HG03469 (cell line): ENCODE results near the gene ARPC5.
"Not testable (repeated sequence)": the region's sequence is repeated elsewhere in the genome, so short reads cannot be mapped to it uniquely, and the experiment has no call there.

ENCODE experiments used
- ATAC-seq: cut with Tn5 transposase; IDR thresholded peaks from one replicate; pipeline ENCODE4 v1.9.1; 2021; ENCODE audit warnings: mild to moderate bottlenecking, moderate library complexity, moderate number of reproducible peaks; ENCODE audit not compliant: unreplicated experiment

Gene ARPC5

DNA sequence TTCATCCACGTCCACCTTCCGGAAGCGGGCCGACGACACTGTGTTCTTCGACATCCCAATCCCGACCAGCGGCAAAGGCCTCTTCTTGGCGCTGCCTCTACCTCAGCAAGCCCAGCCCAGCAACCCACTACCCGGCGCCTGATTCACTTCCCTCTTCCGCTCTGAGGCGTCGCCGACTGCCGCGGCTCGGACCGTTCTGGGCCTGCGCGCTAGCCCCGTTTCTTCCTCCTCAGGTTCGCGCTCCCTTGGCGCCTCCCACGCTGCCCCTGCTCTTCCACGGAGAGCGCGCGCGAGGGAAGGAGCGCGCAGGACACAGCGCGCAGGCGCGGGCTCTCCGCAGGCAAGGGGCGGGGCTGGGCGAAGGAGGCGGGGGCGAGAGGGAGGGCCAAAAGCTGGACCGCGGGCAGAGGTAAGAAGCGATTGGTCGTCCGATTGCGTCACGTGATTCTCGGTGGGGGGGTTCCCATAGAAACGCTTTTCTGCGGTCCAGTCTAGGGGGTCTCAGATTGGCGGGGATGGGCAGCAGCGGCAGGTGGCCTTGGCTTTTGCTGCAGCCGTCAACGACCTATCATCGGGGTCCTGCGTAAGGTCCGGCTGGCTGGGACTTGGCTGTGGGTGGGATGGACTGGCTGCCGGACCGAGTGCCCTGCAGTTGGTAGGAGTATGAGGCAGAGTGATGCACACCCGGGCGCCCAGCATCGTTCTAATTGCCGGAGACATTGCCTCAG is at the start of gene ARPC5:
ARPC5 (minus strand) TSS at position 178 of the 728 bp plus-strand sequence; CDS start at position 54, 124 bp downstream.
- ATAC-seq = peak; percentile 59

DNA sequence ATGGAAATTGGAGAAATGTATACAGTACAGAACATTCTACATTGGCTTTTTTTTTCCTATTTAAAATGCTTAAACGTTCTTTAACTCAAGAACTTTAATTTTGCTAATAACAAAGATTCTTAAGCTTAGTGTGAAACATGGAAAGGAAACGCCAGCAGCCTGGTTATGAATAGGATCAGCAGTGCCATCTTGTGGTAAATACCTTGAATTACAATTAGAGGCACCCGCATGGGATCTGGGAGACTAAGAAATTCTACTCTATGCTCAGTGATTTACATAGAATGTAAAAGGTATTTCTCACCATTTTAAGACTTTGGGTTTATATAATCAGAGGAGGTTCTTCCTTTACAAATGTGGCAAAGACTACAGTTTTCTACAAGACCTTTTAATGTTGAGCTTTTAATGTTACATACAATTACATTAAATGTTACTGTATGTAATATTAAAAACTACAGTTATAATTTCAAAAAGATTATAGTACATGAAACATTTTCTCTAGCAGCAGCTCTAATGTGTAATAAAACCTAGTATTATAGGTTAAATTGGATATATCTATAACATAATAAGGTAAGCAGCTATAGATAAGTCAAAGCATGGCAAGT is 49.6 kb upstream of the ARPC5 start:
- ATAC-seq = no peak

DNA sequence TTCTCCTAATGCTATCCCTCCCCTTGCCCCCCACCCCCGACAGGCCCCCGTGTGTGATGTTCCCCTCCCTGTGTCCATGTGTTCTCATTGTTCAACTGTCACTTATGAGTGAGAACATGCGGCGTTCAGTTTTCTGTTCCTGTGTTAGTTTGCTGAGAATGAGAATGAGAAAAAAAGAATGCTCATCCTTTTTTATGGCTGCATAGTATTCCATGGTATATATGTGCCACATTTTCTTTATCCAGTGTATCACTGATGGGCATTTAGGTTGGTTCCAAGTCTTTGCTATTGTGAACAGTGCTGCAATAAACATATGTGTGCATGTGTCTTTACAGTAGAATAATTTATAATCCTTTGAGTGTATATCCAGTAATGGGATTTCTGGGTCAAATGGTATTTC is 43.8 kb upstream of the ARPC5 start:
- not testable (repeated sequence) for ATAC-seq

DNA sequence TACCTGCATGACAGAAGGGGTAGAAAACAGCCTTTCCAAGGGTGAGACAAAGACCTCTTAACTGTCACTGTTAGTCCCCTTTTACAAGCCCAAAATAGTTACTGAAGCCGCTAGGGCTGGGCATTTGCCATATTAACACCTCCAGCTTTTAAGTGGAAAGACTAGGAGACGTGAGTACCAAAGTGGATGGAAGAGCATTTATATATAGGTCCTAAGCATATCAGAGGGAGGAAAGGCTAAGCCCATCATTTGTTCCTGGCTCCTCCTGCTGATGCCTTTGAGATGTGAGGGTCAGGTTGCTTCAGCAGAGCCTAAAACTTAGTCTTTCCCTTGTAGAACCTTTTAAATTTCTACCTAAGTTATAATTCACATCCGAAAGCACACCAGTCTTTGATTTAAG is 43.2 kb upstream of the ARPC5 start:
- no peak for ATAC-seq

DNA sequence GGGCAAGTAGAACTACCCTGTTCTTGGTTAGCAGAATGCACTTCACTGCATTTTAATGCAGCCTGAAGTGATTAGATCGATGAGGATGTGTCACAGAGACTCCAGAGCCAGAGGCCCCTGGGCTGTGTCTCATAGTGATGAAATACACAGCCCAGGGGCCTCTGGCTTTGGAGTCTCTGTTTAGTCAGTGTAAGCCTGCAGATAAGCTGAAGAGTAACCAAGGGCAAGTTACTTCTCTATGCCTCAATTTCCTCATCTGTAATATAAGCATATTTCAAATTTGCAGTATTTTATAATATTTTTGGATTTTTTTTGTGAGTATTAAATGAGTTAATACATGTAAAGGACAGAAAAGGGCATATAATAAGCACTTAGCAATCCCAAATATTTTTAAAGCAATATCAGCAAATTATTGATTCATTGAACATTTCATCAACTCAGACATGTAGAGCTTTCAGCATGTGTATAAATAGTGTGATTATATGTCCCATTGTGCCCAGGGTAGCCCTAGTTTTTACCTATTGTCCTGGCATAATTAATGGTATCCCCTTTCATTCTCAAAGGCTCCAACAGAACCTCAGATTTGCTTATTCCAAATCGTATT is 41.1 kb upstream of the ARPC5 start:
- ATAC-seq = no peak

DNA sequence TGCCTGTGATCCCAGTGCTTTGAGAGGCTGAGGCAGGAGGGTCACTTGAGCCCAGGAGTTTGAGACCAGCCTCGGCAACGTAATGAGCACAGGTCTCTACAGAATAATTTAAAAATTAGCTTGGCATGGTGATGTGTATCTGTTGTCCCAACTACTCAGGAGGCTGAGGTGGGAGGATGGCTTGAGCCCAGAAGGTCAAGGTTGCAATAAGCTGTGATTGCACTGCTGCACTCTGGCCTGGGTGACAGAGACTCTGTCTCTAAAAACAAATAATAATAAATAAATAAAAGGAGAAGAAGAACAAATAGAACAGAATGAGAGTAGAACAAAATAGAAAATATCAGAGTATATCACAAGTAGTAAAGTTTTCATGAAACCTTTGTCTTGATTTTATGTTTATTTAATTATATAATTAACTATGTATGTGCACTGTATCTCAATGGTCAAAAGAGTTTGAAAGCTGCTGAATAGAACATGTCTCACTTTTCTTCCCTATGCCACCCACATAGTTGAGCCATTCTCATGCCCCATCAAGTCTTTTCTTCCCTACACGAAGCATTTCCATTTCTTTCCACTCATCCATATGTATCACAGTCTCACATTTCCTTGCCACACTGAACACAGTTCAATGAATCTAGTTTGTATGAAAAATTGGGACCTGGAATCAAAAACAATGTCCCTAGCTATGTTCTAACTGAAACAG is 40.5 kb upstream of the ARPC5 start:
- no peak for ATAC-seq

DNA sequence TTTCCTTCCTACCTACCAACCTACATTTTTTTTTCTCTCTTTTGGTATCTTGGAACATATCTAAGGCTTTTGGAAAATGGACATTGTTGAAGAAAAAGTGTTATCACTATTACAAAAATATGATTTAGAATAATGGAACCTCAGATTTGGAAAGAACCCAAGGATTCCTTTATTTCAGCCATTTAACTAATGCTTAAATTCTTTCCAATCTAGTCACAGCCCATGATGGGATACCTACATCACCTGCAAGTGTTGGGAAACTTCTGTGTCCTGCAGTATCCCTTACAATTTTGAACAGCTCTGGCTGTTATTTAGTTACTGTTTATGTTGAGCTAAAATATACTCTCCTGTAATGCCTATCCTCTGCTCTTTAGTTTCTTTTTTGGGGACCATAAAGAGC is 39.8 kb upstream of the ARPC5 start:
- ATAC-seq = no peak

DNA sequence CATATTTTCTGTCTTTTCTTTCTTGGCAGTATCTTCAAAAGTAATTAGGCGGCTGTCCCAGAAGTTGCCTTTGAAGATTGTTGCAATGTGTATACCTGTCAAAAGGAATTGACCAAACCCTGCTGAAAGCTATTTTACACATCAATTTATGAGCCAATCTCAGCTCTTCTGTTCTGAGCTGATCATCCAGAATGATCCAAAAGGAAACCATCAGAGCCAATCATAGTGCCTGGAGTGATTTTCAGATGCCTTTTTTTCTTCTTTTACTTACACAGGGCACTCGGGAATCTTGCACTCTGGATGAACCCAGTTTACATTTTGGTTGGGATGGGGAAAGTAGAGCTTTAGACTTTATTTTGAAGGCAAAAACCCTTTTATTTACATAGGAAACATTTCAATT is 39.3 kb upstream of the ARPC5 start:
- no peak for ATAC-seq

DNA sequence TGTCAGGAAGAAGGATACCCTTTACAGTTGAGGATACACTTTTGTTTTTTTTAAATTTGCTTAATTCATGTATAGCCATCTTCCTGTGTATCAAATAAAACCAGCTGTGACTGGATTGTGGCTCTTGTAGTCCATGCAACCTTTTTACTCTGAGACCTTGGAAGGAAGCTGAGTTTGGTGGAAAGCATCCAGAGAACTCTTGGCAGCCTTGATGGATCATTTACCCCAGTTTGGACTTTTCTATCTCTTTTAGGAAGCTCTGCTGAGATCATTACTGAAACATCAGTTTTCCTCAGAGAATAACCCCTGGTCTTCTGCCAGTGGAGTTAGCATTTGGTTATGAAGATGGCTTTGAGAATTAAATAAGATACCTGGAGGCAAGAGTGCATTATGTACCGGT is 38.8 kb upstream of the ARPC5 start:
- ATAC-seq = no peak

DNA sequence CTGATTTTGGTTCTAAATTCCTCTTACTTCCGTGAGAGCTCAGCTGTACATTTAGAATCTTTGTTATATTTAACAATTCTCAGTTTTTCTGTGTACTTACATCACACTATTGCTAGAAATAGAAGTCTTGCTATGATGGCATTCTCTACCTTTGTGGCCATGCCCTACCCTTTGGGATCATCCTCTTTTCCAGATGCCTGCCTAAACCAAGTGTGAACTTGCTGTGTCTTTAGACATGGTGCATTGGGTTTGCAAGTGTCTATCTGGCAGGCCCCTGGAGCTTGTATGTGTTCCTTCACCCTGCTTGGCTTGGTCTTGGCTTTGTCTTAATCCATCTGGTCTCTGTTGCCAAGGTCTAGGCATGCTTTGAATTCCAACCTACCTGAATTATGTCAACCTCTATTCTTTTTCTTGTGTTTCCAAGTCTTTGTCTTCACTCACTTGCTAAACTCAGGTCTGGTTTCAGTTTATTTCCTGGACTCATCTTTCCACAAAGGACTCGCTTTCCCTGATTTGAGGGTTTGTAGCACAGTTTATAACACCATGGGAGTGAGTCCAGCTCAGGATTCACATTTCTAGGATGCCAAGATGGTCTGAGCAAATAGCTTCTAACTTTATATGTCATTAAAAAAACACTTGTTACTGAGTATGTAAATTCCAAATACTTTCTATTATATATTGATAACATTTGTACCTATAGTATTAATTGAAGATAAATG is 38.2 kb upstream of the ARPC5 start:
- no peak for ATAC-seq

DNA sequence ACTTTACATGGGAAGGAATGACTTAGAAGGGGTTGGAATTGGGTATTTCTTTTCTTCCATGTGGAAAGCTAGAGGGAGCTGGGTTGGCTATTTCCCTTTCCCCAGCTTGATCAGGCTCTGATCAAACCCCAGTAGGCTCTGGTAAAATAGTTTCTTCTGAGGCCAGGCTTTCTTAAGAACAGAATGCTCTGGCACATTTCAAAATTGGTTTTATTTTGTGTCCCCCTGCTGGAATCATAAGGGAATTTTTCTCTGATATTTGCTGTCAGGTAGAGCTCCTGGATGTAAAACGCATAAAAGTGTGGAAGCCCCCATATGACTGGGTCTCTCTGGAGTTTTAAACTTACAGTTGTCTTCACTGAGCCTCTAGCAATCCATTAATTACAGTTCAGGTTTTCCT is 34.6 kb upstream of the ARPC5 start:
- no peak for ATAC-seq

DNA sequence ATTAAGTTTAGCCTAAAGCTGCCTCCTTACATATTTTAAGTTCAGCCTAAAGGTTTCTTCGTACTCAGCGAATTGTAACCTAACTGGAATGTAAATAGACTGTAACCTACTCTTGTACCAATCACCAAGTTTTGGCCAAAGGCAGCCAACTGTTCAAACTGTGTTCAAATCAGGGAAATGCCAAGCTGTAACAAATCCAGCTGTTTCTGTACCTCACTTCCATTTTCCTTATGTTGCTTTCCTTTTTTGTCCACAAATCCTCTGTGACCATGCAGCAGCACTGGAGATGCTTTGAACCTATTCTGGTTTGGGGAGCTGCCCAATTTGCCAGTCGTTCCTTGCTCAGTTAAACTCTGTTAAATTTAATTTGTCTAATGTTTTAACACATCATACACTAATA is 20.8 kb upstream of the ARPC5 start:
- no peak for ATAC-seq

DNA sequence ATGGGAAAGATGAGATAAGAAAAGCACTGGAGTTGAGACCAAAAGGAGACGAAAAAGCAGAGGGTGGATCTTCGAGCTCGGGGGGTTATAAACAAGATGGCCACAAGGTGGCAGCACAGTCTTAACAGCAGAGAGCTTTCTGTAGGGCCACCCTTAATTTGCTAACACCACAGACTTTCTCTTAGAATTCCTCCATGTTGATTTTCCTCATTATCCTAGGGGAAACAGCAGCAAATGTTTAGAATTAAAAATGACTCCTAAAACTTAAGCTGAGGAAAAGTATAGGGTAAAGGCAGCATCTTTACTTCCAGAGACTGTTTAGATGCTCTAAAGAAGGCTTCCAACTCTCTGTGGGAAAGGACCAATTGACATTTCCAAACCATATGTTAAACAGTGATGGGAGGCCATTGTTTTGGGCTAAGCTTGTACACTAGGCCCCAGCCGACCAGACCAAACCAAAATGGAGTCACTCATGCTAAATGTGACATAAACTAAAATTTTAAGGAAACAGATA is 20.0 kb upstream of the ARPC5 start:
- ATAC-seq = no peak

DNA sequence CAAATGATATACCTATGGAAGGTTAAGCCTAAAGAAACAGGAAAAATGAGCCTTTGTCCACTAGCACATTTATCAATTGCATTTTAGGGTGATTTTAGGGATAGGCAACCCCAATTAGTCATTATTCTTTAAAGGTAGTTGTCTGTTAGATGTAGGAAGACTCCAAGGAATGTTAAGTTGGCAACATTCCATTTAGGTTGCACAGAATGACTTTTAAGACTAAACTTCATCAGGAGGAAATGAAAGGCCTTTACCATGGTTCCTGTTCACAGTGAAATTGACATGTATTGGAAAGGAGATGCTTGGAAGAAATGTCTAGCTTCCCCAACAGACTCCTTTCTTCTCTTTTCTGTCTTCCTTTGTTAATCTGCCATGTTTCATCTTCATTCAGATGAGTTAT is 19.1 kb upstream of the ARPC5 start:
- ATAC-seq = no peak

DNA sequence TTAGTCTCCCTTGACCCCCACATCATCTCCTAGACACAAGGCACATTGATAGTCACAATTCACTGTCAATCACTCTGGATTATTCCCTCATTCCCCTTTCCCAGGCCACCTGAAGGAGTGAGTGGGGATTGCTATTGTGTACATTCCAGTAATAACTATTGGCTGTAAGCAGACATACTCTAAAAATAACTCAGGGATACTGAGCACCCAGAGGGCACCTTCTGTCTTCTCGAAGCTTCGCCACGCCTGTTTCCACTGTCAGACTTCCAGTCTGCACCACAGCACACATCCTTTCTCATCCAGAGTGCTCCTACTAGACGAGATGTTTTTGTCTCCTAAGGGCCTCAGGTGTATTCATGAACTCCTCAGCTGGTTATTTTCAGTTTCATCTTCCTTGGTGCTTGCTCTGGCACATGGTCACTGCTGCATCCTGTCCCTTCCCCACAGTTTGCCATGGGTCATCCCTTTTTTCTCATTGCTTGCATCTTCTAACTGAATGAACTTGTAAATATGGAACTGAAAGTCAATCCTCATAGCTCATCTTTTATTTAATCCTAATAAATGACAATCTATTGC is 18.4 kb upstream of the ARPC5 start:
- ATAC-seq = no peak

DNA sequence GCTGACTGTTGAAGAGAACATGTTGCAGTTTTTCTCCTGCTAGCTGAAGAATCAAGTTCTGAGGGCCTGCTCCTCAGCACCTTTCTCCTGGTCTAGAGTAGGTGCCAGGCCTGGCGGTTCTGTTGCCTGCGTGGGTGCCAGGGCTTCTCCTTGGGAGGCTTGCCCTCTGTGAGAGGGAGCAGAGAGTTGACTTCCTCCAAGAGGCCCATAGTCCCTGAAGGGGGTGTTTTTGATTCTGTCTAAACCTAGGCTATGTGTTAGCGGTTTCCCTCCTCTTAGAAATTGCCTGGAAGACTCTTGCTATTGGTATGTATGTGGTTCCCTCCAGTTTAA is 17.8 kb upstream of the ARPC5 start:
- ATAC-seq = no peak

DNA sequence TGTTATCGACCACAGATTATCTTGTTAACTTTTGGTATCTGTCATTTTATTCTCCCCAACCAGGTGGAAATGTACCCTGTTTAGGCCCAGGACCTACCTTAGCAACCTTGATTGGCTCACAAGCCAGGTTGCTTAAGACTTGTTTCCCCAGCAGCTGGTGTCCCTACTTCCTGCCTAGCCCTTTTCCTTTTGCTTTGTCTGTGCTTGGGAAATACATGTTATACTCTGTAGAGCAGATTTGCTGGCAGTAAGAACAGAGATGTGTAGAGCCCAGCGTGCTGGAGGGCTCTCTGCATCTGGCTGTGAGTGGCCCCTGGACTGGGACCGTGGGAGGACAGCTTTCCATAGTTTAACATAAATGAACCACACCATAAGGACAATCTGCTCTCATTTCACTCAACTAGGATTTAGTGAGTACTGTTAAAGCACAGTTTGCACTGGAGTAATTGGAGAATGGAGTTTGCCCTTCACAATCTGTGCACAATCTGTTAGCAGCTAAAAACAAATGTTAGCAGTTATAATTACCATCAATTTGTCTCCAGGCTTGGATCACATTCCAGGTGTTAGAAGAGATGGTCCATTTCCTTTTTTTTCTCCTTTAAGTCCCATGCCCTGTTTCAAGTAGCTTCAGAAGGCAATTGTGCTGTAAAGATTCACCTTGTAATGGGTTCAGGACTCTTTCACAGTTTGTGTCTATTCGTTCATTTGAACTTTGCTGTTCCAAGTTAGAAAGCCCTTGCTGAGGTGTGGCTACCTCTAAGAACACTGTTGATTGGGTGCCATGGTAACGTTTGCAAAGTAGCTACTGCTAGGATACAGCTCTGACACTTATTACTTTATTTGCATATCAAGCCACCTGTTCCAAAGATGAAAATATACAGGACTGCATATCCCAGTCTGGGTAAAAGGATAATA is 17.2 kb upstream of the ARPC5 start, which contains the start of gene APOBEC4:
APOBEC4 (minus strand) TSS at position 770 of the 915 bp plus-strand sequence. CDS start 4,535 bp downstream, outside the sequence.
- no peak for ATAC-seq

DNA sequence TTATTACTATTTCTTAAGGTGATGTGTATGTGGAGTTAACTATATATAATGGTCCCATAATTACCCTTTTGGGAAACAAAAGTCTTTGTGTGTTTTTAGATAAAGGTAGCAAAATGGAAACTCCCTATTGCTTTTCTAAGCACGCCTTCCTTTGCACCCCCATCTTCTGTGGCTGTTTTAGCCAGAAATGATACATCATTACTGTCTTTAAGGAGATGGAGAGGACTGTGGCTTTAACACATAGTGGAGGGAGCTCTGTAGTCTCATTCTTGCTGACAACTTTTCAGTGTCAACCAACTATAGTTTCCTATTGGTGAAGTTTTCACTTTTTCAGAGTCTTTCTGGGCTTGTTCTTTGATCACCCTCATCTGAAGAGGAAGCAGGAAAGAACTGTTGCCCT is 16.5 kb upstream of the ARPC5 start:
- ATAC-seq = no peak

DNA sequence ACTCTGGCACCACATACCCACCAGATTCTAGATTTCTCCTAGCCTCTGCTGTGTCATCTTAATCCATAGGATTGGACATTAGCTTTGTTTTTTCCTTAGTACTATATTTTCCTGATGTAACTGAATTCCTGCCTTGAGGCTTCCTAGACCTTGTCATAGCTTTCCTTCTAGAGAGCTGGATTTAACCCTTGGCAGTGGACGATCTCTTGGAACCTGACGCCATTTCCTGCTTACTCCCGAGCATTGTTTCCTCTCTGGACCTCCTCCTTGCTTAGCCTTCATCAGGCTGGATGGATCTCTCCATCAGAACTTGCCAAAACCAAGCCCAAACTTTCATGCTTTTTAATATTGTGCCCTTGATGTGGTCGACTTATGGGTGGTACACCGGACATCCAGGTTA is 16.0 kb upstream of the ARPC5 start:
- ATAC-seq = no peak
